H1 (cell line): Measurements from ENCODE around the gene ILKAP. TPM values are rescaled to one million over a fixed set of nuclear protein-coding genes. Genes with fewer than 3 reads are reported as not detected.

Experiments used
- CTCF ChIA-PET: fragments of 300-600 bp; sonication (Branson Sonifier 250); formaldehyde crosslinking; loops from one replicate; lab custom pipeline; 2021; ENCODE audit not compliant: partially characterized antibody; lab: Charles Lee
- POLR2A ChIA-PET: fragments of 300-600 bp; sonication (Branson Sonifier 250); formaldehyde crosslinking; loops from one replicate; lab custom pipeline; 2021; ENCODE audit warnings: inconsistent platforms; ENCODE audit not compliant: partially characterized antibody; lab: Charles Lee
- DNase-seq, 2 experiments: peaks; one replicate each; pipeline versions ENCODE4 v3.0.0 to v3.0.0-alpha.2; 2010 to 2022; ENCODE audit warnings: low spot score in 2 of 2, low read depth in 1 of 2, mixed read lengths in 1 of 2
- FAIRE-seq: peaks from 2 replicates; lab custom pipeline; 2011; peaks lifted over from hg19 to GRCh38; lab: Jason Lieb, UNC
- H2AFZ ChIP-seq: 2 replicates; pipeline ENCODE4 v1.8.1; 2012; ENCODE audit warnings: low read length, inconsistent platforms
- H2AK5ac ChIP-seq: 2 replicates; pipeline ENCODE4 v1.6.1; 2013; ENCODE audit warnings: low read depth, low read length
- H2BK120ac ChIP-seq: replicated peaks from 2 replicates; pipeline ENCODE3; 2013; ENCODE audit warnings: low read depth, low read length, inconsistent platforms
- H2BK12ac ChIP-seq: 2 replicates; pipeline ENCODE4 v1.6.1; 2013; ENCODE audit warnings: low read depth, low read length
- H2BK15ac ChIP-seq: 2 replicates; pipeline ENCODE4 v1.6.1; 2013; ENCODE audit warnings: low read length
- H2BK20ac ChIP-seq: 2 replicates; pipeline ENCODE4 v1.6.1; 2013; ENCODE audit warnings: low read length
- H2BK5ac ChIP-seq: 2 replicates; pipeline ENCODE4 v1.6.1; 2013; ENCODE audit warnings: low read depth, low read length
- H3K14ac ChIP-seq: 2 replicates; pipeline ENCODE4 v1.6.1; 2013; ENCODE audit warnings: inconsistent platforms; ENCODE audit not compliant: insufficient read length
- H3K18ac ChIP-seq: 2 replicates; pipeline ENCODE4 v1.6.1; 2013; ENCODE audit warnings: low read length; ENCODE audit errors: extremely low read depth
- H3K23ac ChIP-seq: 2 replicates; pipeline ENCODE4 v1.6.1; 2013; ENCODE audit warnings: inconsistent platforms; ENCODE audit not compliant: insufficient read length
- H3K23me2 ChIP-seq: 2 replicates; pipeline ENCODE4 v1.6.1; 2013; ENCODE audit warnings: low read depth, low read length
- H3K27ac ChIP-seq: 2 replicates; pipeline ENCODE4 v1.6.1; 2011; ENCODE audit warnings: low read depth, low read length, inconsistent platforms
- H3K27me3 ChIP-seq, 4 experiments: replicated peaks in 1 of 4; 1 replicate in 1 of 4; 2 replicates in 3 of 4; pipeline versions ENCODE4 v1.6.1 to v1.8.1; 2011 to 2013; ENCODE audit warnings: low read length in 3 of 4, mild to moderate bottlenecking in 3 of 4, inconsistent platforms in 2 of 4, mixed read lengths in 2 of 4, moderate library complexity in 1 of 4; ENCODE audit not compliant: control insufficient read depth in 3 of 4, insufficient read depth in 3 of 4; ENCODE audit errors: extremely low read depth in 1 of 4
- H3K36me3 ChIP-seq, 4 experiments: 2 replicates each; pipeline versions ENCODE4 v1.6.1 to v1.8.1; 2011 to 2013; ENCODE audit warnings: mild to moderate bottlenecking in 4 of 4, low read length in 3 of 4, moderate library complexity in 2 of 4, control low read depth in 1 of 4, inconsistent platforms in 1 of 4; ENCODE audit not compliant: insufficient read depth in 4 of 4, control insufficient read depth in 2 of 4
- H3K4ac ChIP-seq: replicated peaks from 2 replicates; pipeline ENCODE3; 2013; ENCODE audit warnings: low read length, low read depth, mixed read lengths, inconsistent platforms; ENCODE audit not compliant: insufficient read length
- H3K4me1 ChIP-seq, 4 experiments: replicated peaks in 1 of 4; 1 replicate in 1 of 4; 2 replicates in 3 of 4; pipeline versions ENCODE4 v1.6.1 to v1.8.1; 2011 to 2013; ENCODE audit warnings: low read length in 3 of 4, inconsistent platforms in 2 of 4, mixed read lengths in 1 of 4; ENCODE audit not compliant: insufficient read depth in 4 of 4, control insufficient read depth in 3 of 4
- H3K4me2 ChIP-seq, 2 experiments: 2 replicates each; pipeline versions ENCODE4 v1.6.1 to v1.8.1; 2011 to 2013; ENCODE audit warnings: low read depth in 2 of 2, low read length in 2 of 2, control low read depth in 1 of 2, inconsistent platforms in 1 of 2, mild to moderate bottlenecking in 1 of 2; ENCODE audit not compliant: insufficient read depth in 1 of 2
- H3K4me3 ChIP-seq, 4 experiments: fragments of 200-600, 300-600 bp in 1 of 4; sonication (generic), shearing (Covaris generic), sonication (Bioruptor Twin) in 1 of 4; 2 replicates each; pipeline versions ENCODE4 v1.5.1 to v1.8.1; 2011 to 2016; ENCODE audit warnings: low read length in 4 of 4, low read depth in 3 of 4, control low read depth in 2 of 4, inconsistent platforms in 2 of 4, mild to moderate bottlenecking in 2 of 4, mixed read lengths in 1 of 4, moderate library complexity in 1 of 4; ENCODE audit not compliant: insufficient read depth in 2 of 4; ENCODE audit errors: extremely low read depth in 1 of 4
- H3K56ac ChIP-seq: replicated peaks from 2 replicates; pipeline ENCODE3; 2013; ENCODE audit warnings: low read depth, mild to moderate bottlenecking, mixed read lengths, low read length, inconsistent platforms; ENCODE audit not compliant: insufficient read length
- H3K79me1 ChIP-seq: 2 replicates; pipeline ENCODE4 v1.6.1; 2013; ENCODE audit warnings: low read depth, low read length, control low read depth
- H3K79me2 ChIP-seq, 2 experiments: 2 replicates each; pipeline versions ENCODE4 v1.6.1 to v1.8.1; 2012 to 2013; ENCODE audit warnings: low read length in 2 of 2, mild to moderate bottlenecking in 2 of 2, inconsistent platforms in 1 of 2; ENCODE audit not compliant: insufficient read depth in 2 of 2, control insufficient read depth in 1 of 2
- H3K9ac ChIP-seq, 4 experiments: replicated peaks in 1 of 4; 1 replicate in 1 of 4; 2 replicates in 3 of 4; pipeline versions ENCODE4 v1.6.1 to v1.8.1; 2011 to 2013; ENCODE audit warnings: low read depth in 3 of 4, low read length in 3 of 4, control low read depth in 2 of 4, mild to moderate bottlenecking in 2 of 4, moderate library complexity in 2 of 4, inconsistent platforms in 1 of 4; ENCODE audit errors: extremely low read depth in 1 of 4
- H3K9me3 ChIP-seq, 2 experiments: 2 replicates each; pipeline versions ENCODE4 v1.6.1 to v1.8.1; 2012 to 2013; ENCODE audit warnings: mild to moderate bottlenecking in 2 of 2, moderate library complexity in 2 of 2, control low read depth in 1 of 2, inconsistent platforms in 1 of 2, low read depth in 1 of 2, low read length in 1 of 2, mixed read lengths in 1 of 2; ENCODE audit not compliant: insufficient read depth in 2 of 2
- H4K20me1 ChIP-seq, 2 experiments: replicated peaks in 1 of 2; 2 replicates each; pipeline versions ENCODE3 to v1.8.1; 2011 to 2013; ENCODE audit warnings: inconsistent platforms in 2 of 2, low read length in 2 of 2, mild to moderate bottlenecking in 1 of 2; ENCODE audit not compliant: insufficient read depth in 2 of 2, control insufficient read depth in 1 of 2
- H4K5ac ChIP-seq: 2 replicates; pipeline ENCODE4 v1.6.1; 2013; ENCODE audit warnings: low read length, low read depth, mixed read lengths, inconsistent platforms; ENCODE audit not compliant: insufficient read length
- H4K8ac ChIP-seq: 2 replicates; pipeline ENCODE4 v1.8.0; 2013; ENCODE audit warnings: mild to moderate bottlenecking, moderate library complexity, low read length, inconsistent platforms; ENCODE audit not compliant: insufficient read depth; ENCODE audit errors: extremely low read depth
- H4K91ac ChIP-seq: replicated peaks from 2 replicates; pipeline ENCODE3; 2013; ENCODE audit warnings: low read length, mixed read lengths, inconsistent platforms; ENCODE audit not compliant: insufficient read length
- CTBP2 ChIP-seq: IDR thresholded peaks from 2 replicates; pipeline ENCODE4 v1.7.0; 2011; ENCODE audit warnings: borderline replicate concordance, mild to moderate bottlenecking, moderate library complexity, mixed read lengths, low read length; ENCODE audit not compliant: insufficient read depth, insufficient read length
- FOSL1 ChIP-seq: IDR thresholded peaks from 2 replicates; pipeline ENCODE4 v1.6.1; 2011; ENCODE audit warnings: mild to moderate bottlenecking, low read depth, low read length, moderate library complexity; ENCODE audit not compliant: insufficient read depth
- GTF2F1 ChIP-seq: IDR thresholded peaks from 2 replicates; pipeline ENCODE4 v1.6.1; 2012; ENCODE audit warnings: low read depth, low read length, improper control_type of control experiment, borderline replicate concordance
- KDM5A ChIP-seq: fragments of 200-600 bp; IDR thresholded peaks from 2 replicates; pipeline ENCODE4 v1.7.1; 2012; ENCODE audit warnings: mild to moderate bottlenecking, low read length, inconsistent platforms, mixed read lengths
- MAFK ChIP-seq: IDR thresholded peaks from 2 replicates; pipeline ENCODE4 v1.6.1; 2012; ENCODE audit warnings: low read depth, mild to moderate bottlenecking, improper control_type of control experiment, low read length
- RAD21 ChIP-seq, 2 experiments: IDR thresholded peaks in 1 of 2; conservative IDR thresholded peaks in 1 of 2; 2 replicates each; pipeline ENCODE4 v1.6.1; 2011; ENCODE audit warnings: low read depth in 2 of 2, low read length in 2 of 2, improper control_type of control experiment in 1 of 2, inconsistent platforms in 1 of 2, mild to moderate bottlenecking in 1 of 2, moderate library complexity in 1 of 2
- RNF2 ChIP-seq: fragments of 200-900, 300-1000 bp; sonication (generic); IDR thresholded peaks from 2 replicates; pipeline ENCODE4 v1.7.1; 2016; ENCODE audit warnings: borderline replicate concordance, low read depth, mild to moderate bottlenecking, antibody characterized with exemption, low read length; ENCODE audit not compliant: poor library complexity, severe bottlenecking; ENCODE audit errors: missing control alignments
- TAF7 ChIP-seq: optimal IDR thresholded peaks from 2 replicates; pipeline ENCODE3; 2011; ENCODE audit warnings: low read depth, mild to moderate bottlenecking, inconsistent platforms, low read length, moderate library complexity, borderline replicate concordance
- WGBS, 2 experiments: shearing (Covaris generic) in 1 of 2; methylation state at CpG; one replicate each; pipeline versions ENCODE4 v1.1.6 to v1.1.7; 2013 to 2015; ENCODE audit warnings: low lambda C conversion rate in 2 of 2, mixed read lengths in 2 of 2, inconsistent platforms in 1 of 2, low coverage in 1 of 2, missing lambda C conversion rate in 1 of 2; ENCODE audit not compliant: insufficient replicate concordance in 2 of 2, insufficient coverage in 1 of 2, insufficient read length in 1 of 2; ENCODE audit errors: extremely low coverage in 1 of 2, missing lambda C conversion rate in 1 of 2; 5-methylcytosine and 5-hydroxymethylcytosine counted together
- polyA plus RNA-seq, 7 experiments: library from polyadenylated mRNA; depleted of rRNA in 3 of 7; stranded (reverse) in 5 of 7; unstranded in 2 of 7; fragments of >200 nt in 5 of 7; fragments of 200-250 nt in 2 of 7; gene quantifications; 1 replicate in 5 of 7; 2 replicates in 1 of 7; 4 replicates in 1 of 7; pipeline versions ENCODE4 v1.2.1 to v1.2.3, GENCODE V29; 2011 to 2013; ENCODE audit warnings: missing spikeins in 2 of 7, mixed read lengths in 2 of 7
- total RNA-seq: library from RNA; stranded (reverse); fragmentation: NEBNext Ultra II Directional; extraction: Animal tissue kit (Norgen Biotek cat#: 25700); gene quantifications from 2 replicates; pipeline ENCODE4 v1.2.1, GENCODE V29; 2021
- TF ChIP-seq, protein P1 (sequence below): IDR thresholded peaks from 2 replicates; pipeline ENCODE4 v1.6.1; 2011; ENCODE audit warnings: low read depth, mild to moderate bottlenecking, low read length; ENCODE audit not compliant: insufficient read depth
- TF ChIP-seq, protein P2 (sequence below): IDR thresholded peaks from 2 replicates; pipeline ENCODE4 v1.6.1; 2011; ENCODE audit warnings: low read length, improper control_type of control experiment

Gene ILKAP
- total and polyA plus RNA-seq, 2 of the 8 experiments (the other 6 are each of a cell fraction or from before 2014, with no cell fraction given): 23.5 to 33.8 TPM

DNA sequence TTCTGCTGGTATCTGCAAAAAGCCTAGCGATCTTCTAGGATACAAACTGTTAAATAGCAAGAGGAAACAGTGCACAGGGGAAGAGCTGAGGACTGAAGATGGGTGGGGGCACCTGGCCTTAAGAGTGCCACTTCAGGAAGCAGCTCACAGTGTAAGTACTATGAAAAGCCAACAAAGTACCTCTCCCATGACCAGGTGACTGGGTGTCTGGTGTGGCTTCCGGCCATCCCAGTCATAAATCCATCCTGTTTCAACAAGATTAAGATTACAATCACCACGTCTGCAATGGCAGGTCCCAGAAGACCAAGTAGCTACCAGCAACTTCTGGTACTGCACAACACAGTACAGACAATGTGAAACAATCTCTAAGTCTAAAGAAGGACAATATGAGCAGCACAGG is 28.8 kb downstream of the ILKAP start:
- no peak overlapping the region for H2BK5ac ChIP-seq
- no peak overlapping the region for H3K56ac ChIP-seq
- H3K14ac ChIP-seq: no peak overlapping the region
- WGBS, 2 experiments: 95% methylated on average over 3 of the region's 3 CpGs; no CpG with 5 or more reads in 1 of the 2 experiments
- H4K5ac ChIP-seq: no peak overlapping the region
- H3K9me3 ChIP-seq: no peaks in the 10 kb centered on the region
- peaks cover 2 to 19% of the 10 kb centered on the region in 2 experiments for H4K20me1 ChIP-seq
- H3K4ac ChIP-seq: no peak overlapping the region
- no peaks in the 10 kb centered on the region for H3K27me3 ChIP-seq
- no peaks in the 10 kb centered on the region for H3K4me1 ChIP-seq
- H2BK20ac ChIP-seq: no peak overlapping the region
- no peaks in the 10 kb centered on the region; the same call in 1 of the 2 replicates for H3K79me1 ChIP-seq
- no peak overlapping the region for H3K4me2 ChIP-seq
- no peak overlapping the region for H2BK15ac ChIP-seq
- FAIRE-seq (no peak), DNase-seq (no peak)
- H2AFZ ChIP-seq: no peak overlapping the region
- H3K23ac ChIP-seq: no peak overlapping the region
- H3K27ac ChIP-seq: no peak overlapping the region
- no peak overlapping the region for H3K9ac ChIP-seq
- H3K18ac ChIP-seq: no peak overlapping the region
- ChIA-PET CTCF (interaction anchor here (0.5 to 2.2 kb wide), 3 partner anchors 9 to 73 kb away, joined by 3 to 10 read pairs (median 3); no protein-coding TSS in a partner anchor), POLR2A (interaction anchor here (1.6 kb wide), 1 partner anchor 10 kb away, joined by 3 read pairs; no protein-coding TSS in a partner anchor)
- no peak overlapping the region for H4K8ac ChIP-seq
- no peak overlapping the region for H4K91ac ChIP-seq
- H2BK12ac ChIP-seq: no peak overlapping the region
- H3K79me2 ChIP-seq: no peaks in the 10 kb centered on the region
- no peaks in the 10 kb centered on the region for H3K23me2 ChIP-seq
- H3K36me3 ChIP-seq: peaks cover 9 to 52% (median 11%) of the 10 kb centered on the region in 4 experiments; a peak in 6 of 8 replicates
- no peak overlapping the region for H2BK120ac ChIP-seq
- H3K4me3 ChIP-seq: no peak overlapping the region
- H2AK5ac ChIP-seq: no peak overlapping the region
- TF ChIP-seq MAFK (no peak), FOSL1 (no peak), RAD21 (IDR thresholded peaks at IDR 0.05 in 1 of 2, conservative IDR thresholded peaks at IDR 0.05 in 1 of 2; ENCODE audit: low read depth in 2 of 2, low read length in 2 of 2) (no peak), TAF7 (no peak), GTF2F1 (no peak), CTBP2 (no peak), RNF2 (no peak), KDM5A (no peak)
- TF ChIP-seq, protein P1, sequence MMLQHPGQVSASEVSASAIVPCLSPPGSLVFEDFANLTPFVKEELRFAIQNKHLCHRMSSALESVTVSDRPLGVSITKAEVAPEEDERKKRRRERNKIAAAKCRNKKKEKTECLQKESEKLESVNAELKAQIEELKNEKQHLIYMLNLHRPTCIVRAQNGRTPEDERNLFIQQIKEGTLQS: no peak
- TF ChIP-seq, protein P2, sequence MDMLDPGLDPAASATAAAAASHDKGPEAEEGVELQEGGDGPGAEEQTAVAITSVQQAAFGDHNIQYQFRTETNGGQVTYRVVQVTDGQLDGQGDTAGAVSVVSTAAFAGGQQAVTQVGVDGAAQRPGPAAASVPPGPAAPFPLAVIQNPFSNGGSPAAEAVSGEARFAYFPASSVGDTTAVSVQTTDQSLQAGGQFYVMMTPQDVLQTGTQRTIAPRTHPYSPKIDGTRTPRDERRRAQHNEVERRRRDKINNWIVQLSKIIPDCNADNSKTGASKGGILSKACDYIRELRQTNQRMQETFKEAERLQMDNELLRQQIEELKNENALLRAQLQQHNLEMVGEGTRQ: no peak
